ENCODE measurements around the gene RNF141. TPM values are rescaled to one million over a fixed set of nuclear protein-coding genes. Genes with fewer than 3 reads are reported as not detected.

Gene RNF141
- total RNA-seq, 6 experiments from 2014 or later: 41.9 to 55.8 (median 55.1) TPM

GRCh38 chr11:10476927-10477689, 63.9 kb downstream of the RNF141 start:
- Mint-ChIP-seq H3K4me1 (ENCODE audit: low read depth) (peaks cover 6% of the 10 kb centered on the region), H3K27me3 (ENCODE audit: insufficient read depth) (peaks cover 1% of the 10 kb centered on the region), H3K4me3 (no peak overlapping the region), H3K27ac (no peak overlapping the region), H3K9me3 (no peaks in the 10 kb centered on the region), H3K36me3 (ENCODE audit: low read depth) (peaks cover 4% of the 10 kb centered on the region)
- DNase-seq: no peak
- no peak for TF ChIP-seq CTCF (IDR thresholded peaks at IDR 0.05)

GRCh38 chr11:10476342-10476741, 64.6 kb downstream of the RNF141 start:
- no peak for DNase-seq
- Mint-ChIP-seq H3K4me3 (no peak overlapping the region), H3K9me3 (no peaks in the 10 kb centered on the region), H3K4me1 (ENCODE audit: low read depth) (peaks cover 6% of the 10 kb centered on the region), H3K27me3 (ENCODE audit: insufficient read depth) (peaks cover 1% of the 10 kb centered on the region), H3K36me3 (ENCODE audit: low read depth) (peaks cover 4% of the 10 kb centered on the region), H3K27ac (no peak overlapping the region)
- TF ChIP-seq CTCF (IDR thresholded peaks at IDR 0.05): no peak

- Mint-ChIP-seq H3K4me1 (ENCODE audit: low read depth) (peaks cover 6% of the 10 kb centered on the region), H3K4me3 (no peak overlapping the region), H3K27me3 (ENCODE audit: insufficient read depth) (peaks cover 1% of the 10 kb centered on the region), H3K27ac (no peak overlapping the region), H3K36me3 (ENCODE audit: low read depth) (peaks cover 11% of the 10 kb centered on the region), H3K9me3 (no peaks in the 10 kb centered on the region)
- no peak for DNase-seq
- no peak for TF ChIP-seq CTCF (IDR thresholded peaks at IDR 0.05)
Measured at GRCh38 chr11:10474551-10474950, 66.4 kb downstream of the RNF141 start.

- peaks cover 1% of the 10 kb centered on the region for H3K27me3 Mint-ChIP-seq (ENCODE audit: insufficient read depth)
- no peak overlapping the region for H3K4me3 Mint-ChIP-seq
- no peak overlapping the region for H3K27ac Mint-ChIP-seq
- TF ChIP-seq CTCF (IDR thresholded peaks at IDR 0.05): no peak
- peaks cover 5% of the 10 kb centered on the region for H3K4me1 Mint-ChIP-seq (ENCODE audit: low read depth)
- peaks cover 9% of the 10 kb centered on the region for H3K9me3 Mint-ChIP-seq
- DNase-seq: no peak
- peaks cover 11% of the 10 kb centered on the region for H3K36me3 Mint-ChIP-seq (ENCODE audit: low read depth)
Measured at GRCh38 chr11:10473371-10473770, 67.6 kb downstream of the RNF141 start.

- no peak for TF ChIP-seq CTCF (IDR thresholded peaks at IDR 0.05)
- no peak for DNase-seq
- peaks cover 45% of the 10 kb centered on the region for H3K36me3 Mint-ChIP-seq (ENCODE audit: low read depth)
- no peaks in the 10 kb centered on the region; the same call in 1 of the 2 replicates for H3K27me3 Mint-ChIP-seq (ENCODE audit: insufficient read depth)
- peaks cover 9% of the 10 kb centered on the region for H3K4me1 Mint-ChIP-seq (ENCODE audit: low read depth)
- H3K4me3 Mint-ChIP-seq: no peak overlapping the region
- no peak overlapping the region for H3K27ac Mint-ChIP-seq
- peaks cover 4% of the 10 kb centered on the region; the same call in 1 of the 2 replicates for H3K9me3 Mint-ChIP-seq
Measured at GRCh38 chr11:10462746-10463300, 78.2 kb downstream of the RNF141 start.

Other genes with a start within 250 kb of the RNF141 start
- 10 to 100 TPM; 25.2 to 36.0 (median 30.7) TPM for gene SBF2, start 247.0 kb downstream of the RNF141 start, total RNA-seq (2021; fragmentation: NEBNext Ultra II Directional; extraction: Animal tissue kit (Norgen Biotek cat#: 25700))
- 100 to 1,000 TPM; 219 to 346 (median 321) TPM for gene ADM, start 236.1 kb downstream of the RNF141 start, total RNA-seq (2021; fragmentation: NEBNext Ultra II Directional; extraction: Animal tissue kit (Norgen Biotek cat#: 25700))
- 10 to 100 TPM in 3 of 6 experiments, 1 to 10 TPM in 3; 9.6 to 10.6 (median 10.0) TPM for gene AMPD3, start 85.9 kb downstream of the RNF141 start, total RNA-seq (2021; fragmentation: NEBNext Ultra II Directional; extraction: Animal tissue kit (Norgen Biotek cat#: 25700))
- gene LYVE1, start 27.5 kb upstream of the RNF141 start, total RNA-seq (2021; fragmentation: NEBNext Ultra II Directional; extraction: Animal tissue kit (Norgen Biotek cat#: 25700)): under 1 TPM in 1 of 6 experiments, not detected in 5; 0.09 TPM
- gene IRAG1, start 152.6 kb upstream of the RNF141 start, total RNA-seq (2021; fragmentation: NEBNext Ultra II Directional; extraction: Animal tissue kit (Norgen Biotek cat#: 25700)): 10 to 100 TPM; 35.5 to 73.3 (median 38.2) TPM
- 10 to 100 TPM; 38.5 to 49.9 (median 44.2) TPM for gene CTR9, start 210.1 kb upstream of the RNF141 start, total RNA-seq (2021; fragmentation: NEBNext Ultra II Directional; extraction: Animal tissue kit (Norgen Biotek cat#: 25700))

All from HFFc6 (cell line).